Small intestine (tissue), 7 donors: ENCODE measurements around the gene RAB11FIP3. TPM values are rescaled to one million over a fixed set of nuclear protein-coding genes. Genes with fewer than 3 reads are reported as not detected.
A peak's percentile ranks its signal among the peaks of the same experiment; 100 is the strongest.

Experiments
- DNase-seq, 2 donors: peaks; one replicate each; pipeline versions ENCODE4 v3.0.0 to v3.0.0-alpha.2; 2013
- FAIRE-seq: peaks from 2 replicates; lab custom pipeline; 2012; peaks lifted over from hg19 to GRCh38; lab: Jason Lieb, UNC
- H3K27ac ChIP-seq, 3 donors: one replicate each; pipeline ENCODE4 v1.5.1; 2013; ENCODE audit warnings: low read length in 2 of 3, mild to moderate bottlenecking in 2 of 3, control low read depth in 1 of 3, inconsistent platforms in 1 of 3, low read depth in 1 of 3, moderate library complexity in 1 of 3
- H3K27me3 ChIP-seq, 3 donors: one replicate each; pipeline ENCODE4 v1.6.1; 2013; ENCODE audit warnings: low read length in 3 of 3, inconsistent platforms in 1 of 3; ENCODE audit not compliant: control insufficient read depth in 3 of 3, insufficient read depth in 3 of 3
- H3K36me3 ChIP-seq, 3 donors: one replicate each; pipeline ENCODE4 v1.6.1; 2013; ENCODE audit warnings: low read length in 3 of 3, inconsistent platforms in 1 of 3, low read depth in 1 of 3, mild to moderate bottlenecking in 1 of 3, moderate library complexity in 1 of 3; ENCODE audit not compliant: control insufficient read depth in 3 of 3, insufficient read depth in 2 of 3
- H3K4me1 ChIP-seq, 3 donors: one replicate each; pipeline ENCODE4 v1.6.1; 2013; ENCODE audit warnings: low read length in 2 of 3, inconsistent platforms in 1 of 3, low read depth in 1 of 3, mild to moderate bottlenecking in 1 of 3, moderate library complexity in 1 of 3; ENCODE audit not compliant: control insufficient read depth in 3 of 3, insufficient read depth in 2 of 3
- H3K4me3 ChIP-seq, 3 donors: one replicate each; pipeline ENCODE4 v1.5.1; 2013; ENCODE audit warnings: low read length in 3 of 3, control low read depth in 1 of 3, inconsistent platforms in 1 of 3, low read depth in 1 of 3, mild to moderate bottlenecking in 1 of 3, moderate library complexity in 1 of 3
- H3K9me3 ChIP-seq, 2 donors: one replicate each; pipeline ENCODE4 v1.6.1; 2013; ENCODE audit warnings: low read depth in 1 of 2, low read length in 1 of 2; ENCODE audit not compliant: control insufficient read depth in 2 of 2, insufficient read depth in 1 of 2
- WGBS, 3 donors: extraction: QIAGEN DNeasy Blood & Tissue Kit; methylation state at CpG; one replicate each; pipeline ENCODE4 v1.1.7; 2013; 5-methylcytosine and 5-hydroxymethylcytosine counted together
- polyA plus RNA-seq, 4 donors: library from polyadenylated mRNA; stranded (reverse) in 3 of 4; unstranded in 1 of 4; fragments of 200-250 nt in 3 of 4; fragments of 120-200 nt in 1 of 4; gene quantifications; one replicate each; pipeline versions ENCODE4 v1.2.1 to v1.2.3, GENCODE V29; 2013
- donor health status: healthy with polysubstance abuse.
- donor health status: control.
- donor health status: control.
- donor health status: Bipolar disorder and iron deficiency.
- donor health status: healthy.

The RAB11FIP3 gene
- polyA plus RNA-seq, 4 donors: 25.4 to 111 (median 37.2) TPM

DNA sequence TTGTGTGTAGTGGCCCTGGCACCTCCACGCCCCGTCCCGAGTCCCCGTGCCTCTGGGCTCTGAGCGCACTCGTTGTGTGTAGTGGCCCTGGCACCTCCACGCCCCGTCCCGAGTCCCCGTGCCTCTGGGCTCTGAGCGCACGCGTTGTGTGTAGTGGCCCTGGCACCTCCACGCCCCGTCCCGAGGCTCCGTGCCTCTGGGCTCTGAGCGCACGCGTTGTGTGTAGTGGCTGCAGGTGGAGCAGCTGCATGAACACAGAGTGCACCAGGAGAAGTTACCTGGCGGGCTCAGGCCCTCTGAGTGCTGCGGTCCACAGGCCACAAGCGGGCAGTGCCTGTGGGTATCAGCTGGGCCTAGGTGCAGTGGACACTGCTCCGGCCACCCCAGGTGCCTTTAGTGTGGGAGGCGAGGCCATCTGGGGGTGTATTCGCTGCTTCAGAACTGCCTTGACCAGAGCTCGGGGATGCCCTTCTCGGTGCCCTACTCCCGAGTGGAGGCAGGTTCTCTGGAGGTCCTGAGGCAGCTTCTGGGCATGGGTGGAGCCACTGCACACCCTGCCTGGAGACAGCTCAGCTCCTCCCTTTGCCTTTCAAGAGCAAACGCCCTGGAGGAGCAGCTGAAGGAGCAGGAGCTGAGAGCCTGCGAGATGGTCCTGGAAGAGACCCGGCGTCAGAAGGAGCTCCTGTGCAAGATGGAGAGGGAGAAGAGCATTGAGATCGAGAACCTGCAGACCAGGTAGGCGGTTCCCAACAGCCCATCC, 84.8 kb downstream of the RAB11FIP3 start:
- Histone ChIP-seq H3K36me3 (peaks cover 2 to 90% (median 12%) of the 10 kb centered on the region in 3 donors), H3K4me1 (peaks cover 0 to 21% (median 0%) of the 10 kb centered on the region in 3 donors), H3K27ac (no peak overlapping the region), H3K27me3 (no peaks in the 10 kb centered on the region), H3K9me3 (peaks cover 0 to 9% of the 10 kb centered on the region in 2 donors), H3K4me3 (no peak overlapping the region)
- FAIRE-seq (no peak), DNase-seq (no peak)
- WGBS, 3 donors: 93 to 98% (median 94%) methylated on average over 33 to 35 of the region's 35 CpGs

DNA sequence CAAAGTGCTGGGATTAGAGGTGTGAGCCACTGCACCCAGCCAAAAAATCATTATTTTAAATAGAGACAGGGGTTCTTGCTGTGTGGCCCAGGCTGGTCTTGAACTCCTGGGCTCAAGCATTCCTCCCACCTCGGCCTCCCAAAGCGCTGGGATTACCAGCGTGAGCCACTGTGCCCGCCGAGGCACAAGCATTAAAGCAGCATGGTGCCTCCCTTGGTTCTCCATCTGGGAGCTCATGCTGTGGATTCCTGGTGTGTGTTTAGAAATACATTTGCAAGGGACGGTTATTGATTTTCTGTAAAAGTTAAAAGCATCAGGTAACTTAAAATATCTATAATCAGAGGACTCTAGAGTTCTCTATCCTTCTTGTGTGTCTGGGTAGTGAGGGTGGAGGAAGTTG, 87.4 kb downstream of the RAB11FIP3 start:
- no peak for FAIRE-seq

DNA sequence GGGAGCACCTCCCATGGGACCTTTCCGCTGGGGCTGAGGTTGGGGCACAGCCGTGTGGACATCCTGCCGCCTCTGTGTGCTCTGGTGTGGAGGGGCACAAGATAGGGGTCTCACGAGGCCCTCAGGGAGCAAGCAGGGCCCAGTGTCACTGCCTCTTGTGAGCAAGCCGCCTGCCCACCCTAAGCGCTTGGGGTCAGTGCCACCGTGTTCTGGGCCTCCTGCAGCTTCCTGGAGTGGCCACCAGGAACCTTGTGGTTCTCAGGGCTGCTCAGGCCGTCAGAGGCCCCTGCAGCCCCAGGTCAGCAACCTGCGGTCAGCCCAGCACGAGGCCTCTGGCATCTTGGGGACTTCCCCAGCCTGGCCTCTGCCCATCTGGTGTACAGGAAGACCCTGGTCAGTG, 88.5 kb downstream of the RAB11FIP3 start:
- FAIRE-seq: no peak
- Histone ChIP-seq H3K9me3 (peaks cover 0 to 9% of the 10 kb centered on the region in 2 donors), H3K4me3 (no peak overlapping the region), H3K36me3 (peaks cover 2 to 90% (median 15%) of the 10 kb centered on the region in 3 donors), H3K27ac (no peak overlapping the region), H3K27me3 (no peaks in the 10 kb centered on the region), H3K4me1 (peaks cover 0 to 10% (median 0%) of the 10 kb centered on the region in 3 donors)
- WGBS, 3 donors: 89 to 93% (median 89%) methylated on average over 8 to 10 of the region's 10 CpGs
- DNase-seq: no peak

More for the DNA sequence above, 87.4 kb downstream of the RAB11FIP3 start:
- 92 to 94% (median 94%) methylated on average over 6 of the region's 6 CpGs for WGBS, 3 donors
- Histone ChIP-seq H3K4me1 (peaks cover 0 to 21% (median 0%) of the 10 kb centered on the region in 3 donors), H3K9me3 (peaks cover 0 to 9% of the 10 kb centered on the region in 2 donors), H3K36me3 (peaks cover 2 to 89% (median 15%) of the 10 kb centered on the region in 3 donors), H3K27me3 (no peaks in the 10 kb centered on the region), H3K4me3 (no peak overlapping the region), H3K27ac (no peak overlapping the region)
- no peak for DNase-seq

DNA sequence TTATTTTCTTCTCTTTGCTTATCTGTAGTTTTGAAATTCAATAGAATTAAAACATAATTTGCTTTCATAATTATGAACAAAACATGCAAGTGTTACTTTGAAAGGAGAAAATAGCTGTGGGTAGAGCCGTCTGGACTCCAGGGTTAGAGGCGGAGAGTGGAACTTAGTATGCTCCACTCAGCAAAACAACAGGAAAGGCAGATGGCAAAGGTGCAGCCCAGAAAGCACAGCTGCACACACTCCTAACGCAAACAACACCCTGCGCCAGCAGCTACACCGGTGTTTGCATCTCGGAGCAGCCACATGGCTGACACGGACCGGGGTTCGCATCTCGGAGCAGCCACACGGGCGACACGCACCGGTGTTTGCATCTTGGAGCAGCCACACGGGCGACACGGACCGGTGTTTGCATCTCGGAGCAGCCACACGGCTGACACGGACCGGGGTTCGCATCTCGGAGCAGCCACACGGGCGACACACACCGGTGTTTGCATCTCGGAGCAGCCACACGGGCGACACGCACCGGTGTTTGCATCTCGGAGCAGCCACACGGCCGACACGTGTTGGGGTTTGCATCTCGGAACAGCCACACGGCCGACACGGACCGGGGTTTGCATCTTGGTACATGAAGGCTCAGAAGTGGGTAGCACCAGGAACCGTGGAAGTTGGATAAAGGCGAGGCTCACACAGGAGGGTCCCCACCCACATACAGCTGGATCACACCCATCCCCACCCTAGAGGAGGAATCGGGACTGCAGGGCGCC, 89.9 kb downstream of the RAB11FIP3 start:
- no peaks in the 10 kb centered on the region for H3K27me3 ChIP-seq
- H3K9me3 ChIP-seq: no peaks in the 10 kb centered on the region
- FAIRE-seq (no peak), DNase-seq (no peak)
- no peak overlapping the region for H3K27ac ChIP-seq
- 93% methylated on average over 44 to 45 of the region's 45 CpGs for WGBS, 3 donors
- H3K4me3 ChIP-seq: no peak overlapping the region
- no peaks in the 10 kb centered on the region for H3K4me1 ChIP-seq
- peaks cover 0 to 90% (median 18%) of the 10 kb centered on the region in 3 donors for H3K36me3 ChIP-seq

DNA sequence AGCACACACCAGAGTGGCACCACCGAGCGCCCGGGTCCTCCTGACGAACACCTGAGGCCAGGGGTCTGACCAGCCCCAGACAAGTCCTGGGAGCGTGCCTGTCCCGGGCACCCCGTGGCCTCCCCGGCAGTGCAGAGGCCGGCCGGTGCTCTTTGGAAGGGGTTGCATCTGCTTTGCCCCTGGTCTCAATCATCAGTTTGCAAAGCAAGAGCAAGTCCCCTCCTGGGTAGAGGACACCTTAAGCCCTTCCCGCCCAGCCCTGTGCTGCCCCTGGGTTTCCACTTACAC, 90.4 kb downstream of the RAB11FIP3 start:
- 95 to 97% (median 96%) methylated on average over 11 of the region's 11 CpGs for WGBS, 3 donors
- Histone ChIP-seq H3K27ac (no peak overlapping the region), H3K9me3 (no peaks in the 10 kb centered on the region), H3K36me3 (peaks cover 3 to 90% (median 18%) of the 10 kb centered on the region in 3 donors), H3K4me1 (no peaks in the 10 kb centered on the region), H3K4me3 (no peak overlapping the region), H3K27me3 (no peaks in the 10 kb centered on the region)
- DNase-seq (no peak), FAIRE-seq (no peak)

DNA sequence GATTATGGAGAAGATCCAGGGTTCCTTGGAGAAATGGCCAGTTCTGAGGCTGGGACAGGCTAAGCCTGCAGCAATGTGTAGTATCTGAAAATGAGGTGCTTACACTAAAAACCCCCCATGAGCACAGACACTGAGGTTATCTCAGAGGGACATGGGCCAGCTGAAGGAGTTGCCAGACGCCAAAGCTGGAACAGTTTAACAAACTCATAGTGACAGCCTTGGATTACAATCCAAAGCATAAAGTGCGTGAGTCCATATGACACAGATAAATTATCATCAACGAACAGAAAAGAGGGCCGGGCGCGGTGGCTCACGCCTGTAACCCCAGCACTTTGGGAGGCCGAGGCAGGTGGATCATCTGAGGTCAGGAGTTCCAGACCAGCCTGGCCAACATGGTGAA, 90.9 kb downstream of the RAB11FIP3 start:
- WGBS, 3 donors: 91 to 94% (median 94%) methylated on average over 8 of the region's 8 CpGs
- Histone ChIP-seq H3K4me3 (no peak overlapping the region), H3K36me3 (peaks cover 5 to 90% (median 18%) of the 10 kb centered on the region in 3 donors), H3K4me1 (peaks cover 0 to 3% (median 0%) of the 10 kb centered on the region in 3 donors), H3K27me3 (no peaks in the 10 kb centered on the region), H3K9me3 (no peaks in the 10 kb centered on the region), H3K27ac (no peak overlapping the region)
- DNase-seq (no peak), FAIRE-seq (no peak)

DNA sequence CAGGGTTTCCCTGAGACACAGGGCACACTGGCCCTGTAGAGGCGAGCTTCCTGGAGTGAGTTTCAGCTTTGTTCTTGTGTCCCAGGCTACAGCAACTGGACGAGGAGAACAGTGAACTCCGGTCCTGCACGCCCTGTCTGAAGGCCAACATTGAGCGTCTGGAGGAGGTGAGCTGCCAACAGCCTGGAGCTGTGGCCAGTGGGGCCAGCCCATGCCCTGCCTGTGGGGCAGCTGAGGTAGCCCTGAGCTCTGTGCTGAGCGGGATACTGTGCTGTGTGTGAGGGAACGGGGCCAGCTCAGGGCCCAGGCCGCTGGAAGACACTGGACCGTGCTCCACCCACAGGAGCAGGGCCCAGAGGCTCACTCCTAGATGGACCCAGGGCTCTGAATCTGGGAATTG, 93.4 kb downstream of the RAB11FIP3 start:
- H3K27ac ChIP-seq: peak overlapping the region in 1 of 3 donors; percentile 6
- FAIRE-seq (no peak), DNase-seq (peak in 1 of 2 donors; percentile 38)
- 75 to 87% (median 77%) methylated on average over 9 of the region's 9 CpGs for WGBS, 3 donors
- peaks cover 0 to 9% (median 0%) of the 10 kb centered on the region in 3 donors for H3K4me1 ChIP-seq
- no peak overlapping the region for H3K4me3 ChIP-seq
- H3K27me3 ChIP-seq: no peaks in the 10 kb centered on the region
- H3K9me3 ChIP-seq: no peaks in the 10 kb centered on the region
- peaks cover 5 to 91% (median 18%) of the 10 kb centered on the region in 3 donors for H3K36me3 ChIP-seq

DNA sequence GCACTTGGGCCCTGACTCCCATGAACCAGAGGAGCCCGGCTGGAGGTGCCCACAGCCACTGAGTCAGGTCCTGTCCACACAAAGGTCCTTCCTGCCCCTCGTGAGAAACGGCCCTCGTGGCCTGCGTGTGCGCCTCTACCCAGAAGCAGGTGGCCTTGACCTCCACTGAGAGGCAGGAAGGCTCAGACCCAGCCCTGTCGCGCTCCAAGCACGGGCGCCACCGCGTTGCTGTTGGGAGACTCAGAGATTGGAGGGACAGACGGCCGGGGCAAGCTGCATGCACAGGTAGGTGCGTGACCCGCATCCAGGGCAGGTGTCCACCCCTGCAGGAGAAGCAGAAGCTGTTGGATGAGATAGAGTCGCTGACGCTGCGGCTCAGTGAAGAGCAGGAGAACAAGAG, 94.0 kb downstream of the RAB11FIP3 start:
- 85 to 94% (median 91%) methylated on average over 18 to 19 of the region's 19 CpGs for WGBS, 3 donors
- Histone ChIP-seq H3K4me3 (no peak overlapping the region), H3K9me3 (no peaks in the 10 kb centered on the region), H3K27me3 (no peaks in the 10 kb centered on the region), H3K27ac (no peak overlapping the region), H3K36me3 (peaks cover 5 to 87% (median 16%) of the 10 kb centered on the region in 3 donors), H3K4me1 (peaks cover 0 to 15% (median 0%) of the 10 kb centered on the region in 3 donors)
- FAIRE-seq (no peak), DNase-seq (no peak)
